H9 (cell line): ENCODE results near the gene NGFR. TPM values are rescaled to one million over a fixed set of nuclear protein-coding genes. Genes with fewer than 3 reads are reported as not detected.

ENCODE experiments used
- DNase-seq: peaks from one replicate; pipeline ENCODE4 v3.0.0-alpha.2; 2017
- H2AFZ ChIP-seq: one replicate; pipeline ENCODE4 v1.6.1; 2013; ENCODE audit warnings: mild to moderate bottlenecking, low read length, control low read depth, moderate library complexity
- H2AK5ac ChIP-seq: 2 replicates; pipeline ENCODE4 v1.6.1; 2013; ENCODE audit warnings: low read length, control low read depth, mixed read lengths; ENCODE audit not compliant: insufficient read length
- H2BK120ac ChIP-seq: one replicate; pipeline ENCODE4 v1.6.1; 2013; ENCODE audit warnings: low read depth, mild to moderate bottlenecking, low read length, control low read depth, inconsistent platforms; ENCODE audit not compliant: poor library complexity, severe bottlenecking
- H2BK12ac ChIP-seq: 2 replicates; pipeline ENCODE4 v1.6.1; 2013; ENCODE audit warnings: low read length, control low read depth, mixed read lengths, low read depth; ENCODE audit not compliant: insufficient read length
- H2BK15ac ChIP-seq: 2 replicates; pipeline ENCODE4 v1.6.1; 2013; ENCODE audit warnings: low read depth, low read length, control low read depth
- H2BK20ac ChIP-seq: one replicate; pipeline ENCODE4 v1.6.1; 2013; ENCODE audit warnings: low read depth, mild to moderate bottlenecking, low read length, control low read depth, inconsistent platforms; ENCODE audit not compliant: poor library complexity, severe bottlenecking
- H2BK5ac ChIP-seq: 2 replicates; pipeline ENCODE4 v1.6.1; 2013; ENCODE audit warnings: low read length, control low read depth, mixed read lengths; ENCODE audit not compliant: insufficient read length
- H3K14ac ChIP-seq: 2 replicates; pipeline ENCODE4 v1.6.1; 2013; ENCODE audit warnings: low read length, control low read depth; ENCODE audit not compliant: insufficient read depth
- H3K18ac ChIP-seq: 2 replicates; pipeline ENCODE4 v1.6.1; 2013; ENCODE audit warnings: low read depth, mild to moderate bottlenecking, mixed read lengths, low read length, control low read depth; ENCODE audit not compliant: insufficient read length
- H3K23ac ChIP-seq: 2 replicates; pipeline ENCODE4 v1.6.1; 2013; ENCODE audit warnings: low read length, control low read depth, mixed read lengths, low read depth; ENCODE audit not compliant: insufficient read length
- H3K23me2 ChIP-seq: 2 replicates; pipeline ENCODE4 v1.6.1; 2013; ENCODE audit warnings: low read depth, mild to moderate bottlenecking, mixed read lengths, low read length, control low read depth; ENCODE audit not compliant: insufficient read length, poor library complexity, severe bottlenecking
- H3K27ac ChIP-seq: 2 replicates; pipeline ENCODE4 v1.5.1; 2013; ENCODE audit warnings: low read length, control low read depth, mixed read lengths, low read depth; ENCODE audit not compliant: insufficient read length
- H3K27me3 ChIP-seq: 2 replicates; pipeline ENCODE4 v1.6.1; 2013; ENCODE audit warnings: low read length, control low read depth, inconsistent platforms; ENCODE audit not compliant: insufficient read depth
- H3K4ac ChIP-seq: 2 replicates; pipeline ENCODE4 v1.6.1; 2013; ENCODE audit warnings: low read depth, mild to moderate bottlenecking, control low read depth, inconsistent platforms, low read length, moderate library complexity
- H3K4me1 ChIP-seq: 2 replicates; pipeline ENCODE4 v1.6.1; 2013; ENCODE audit warnings: low read length, control low read depth, inconsistent platforms; ENCODE audit not compliant: insufficient read depth
- H3K4me2 ChIP-seq: 2 replicates; pipeline ENCODE4 v1.6.1; 2013; ENCODE audit warnings: low read length, control low read depth, mixed read lengths; ENCODE audit not compliant: insufficient read length, insufficient read depth
- H3K56ac ChIP-seq: 2 replicates; pipeline ENCODE4 v1.6.1; 2013; ENCODE audit warnings: low read depth, mild to moderate bottlenecking, mixed read lengths, low read length, control low read depth; ENCODE audit not compliant: insufficient read length
- H3K79me1 ChIP-seq: 2 replicates; pipeline ENCODE4 v1.6.1; 2013; ENCODE audit warnings: low read depth, mild to moderate bottlenecking, moderate library complexity, low read length, control low read depth, inconsistent platforms; ENCODE audit not compliant: insufficient read depth, poor library complexity, severe bottlenecking
- H3K79me2 ChIP-seq: 2 replicates; pipeline ENCODE4 v1.6.1; 2013; ENCODE audit warnings: low read length, control low read depth, inconsistent platforms; ENCODE audit not compliant: insufficient read depth
- H3K9ac ChIP-seq: 2 replicates; pipeline ENCODE4 v1.6.1; 2013; ENCODE audit warnings: low read length, control low read depth, mixed read lengths; ENCODE audit not compliant: insufficient read length; ENCODE audit errors: extremely low read depth
- H3K9me3 ChIP-seq: one replicate; pipeline ENCODE4 v1.6.1; 2013; ENCODE audit warnings: low read depth, low read length, inconsistent platforms; ENCODE audit not compliant: control insufficient read depth
- H3T11ph ChIP-seq: one replicate; pipeline ENCODE4 v1.6.1; 2013; ENCODE audit warnings: mild to moderate bottlenecking, low read length, control low read depth, inconsistent platforms
- H4K20me1 ChIP-seq: one replicate; pipeline ENCODE4 v1.6.1; 2013; ENCODE audit not compliant: control insufficient read depth, insufficient read length, insufficient read depth
- H4K5ac ChIP-seq: 2 replicates; pipeline ENCODE4 v1.6.1; 2013; ENCODE audit warnings: low read depth, mild to moderate bottlenecking, mixed read lengths, low read length, control low read depth; ENCODE audit not compliant: insufficient read length
- H4K8ac ChIP-seq: replicated peaks from 2 replicates; pipeline ENCODE4 v1.6.1; 2013; ENCODE audit warnings: low read length, control low read depth, mixed read lengths, low read depth; ENCODE audit not compliant: insufficient read length
- H4K91ac ChIP-seq: 2 replicates; pipeline ENCODE4 v1.6.1; 2013; ENCODE audit warnings: low read depth, mild to moderate bottlenecking, moderate library complexity, mixed read lengths, low read length, control low read depth; ENCODE audit not compliant: insufficient read length
- H3K27ac Mint-ChIP-seq, 3 experiments: 2 replicates in 2 of 3; 3 replicates in 1 of 3; pipeline ENCODE4 v1.8.0; 2020 to 2021; ENCODE audit warnings: mixed read lengths in 3 of 3, mild to moderate bottlenecking in 1 of 3, moderate library complexity in 1 of 3
- H3K27me3 Mint-ChIP-seq: 2 replicates; pipeline ENCODE4 v1.8.0; 2021; ENCODE audit warnings: low read depth, mild to moderate bottlenecking, moderate library complexity, mixed read lengths
- H3K36me3 Mint-ChIP-seq, 3 experiments: 2 replicates in 2 of 3; 3 replicates in 1 of 3; pipeline ENCODE4 v1.8.0; 2020 to 2021; ENCODE audit warnings: low read depth in 3 of 3, mixed read lengths in 3 of 3; ENCODE audit not compliant: insufficient read depth in 1 of 3
- H3K4me1 Mint-ChIP-seq, 2 experiments: 2 replicates each; pipeline ENCODE4 v1.8.0; 2020; ENCODE audit warnings: mixed read lengths in 2 of 2
- H3K4me3 Mint-ChIP-seq, 2 experiments: 2 replicates in 1 of 2; 3 replicates in 1 of 2; pipeline ENCODE4 v1.8.0; 2020 to 2021; ENCODE audit warnings: mild to moderate bottlenecking in 2 of 2, mixed read lengths in 2 of 2, moderate library complexity in 1 of 2
- H3K9me3 Mint-ChIP-seq, 2 experiments: 2 replicates in 1 of 2; 3 replicates in 1 of 2; pipeline ENCODE4 v1.8.0; 2020; ENCODE audit warnings: mild to moderate bottlenecking in 2 of 2, mixed read lengths in 2 of 2, moderate library complexity in 1 of 2
- WGBS: extraction: QIAGEN DNeasy Blood & Tissue Kit; methylation state at CpG from one replicate; pipeline ENCODE4 v1.1.7; 2013; ENCODE audit warnings: missing lambda C conversion rate, low lambda C conversion rate, mixed read lengths; ENCODE audit not compliant: insufficient read length; ENCODE audit errors: extremely low coverage; 5-methylcytosine and 5-hydroxymethylcytosine counted together
- total RNA-seq: library from RNA; stranded (reverse); gene quantifications from 2 replicates; pipeline ENCODE4 v1.2.1, GENCODE V29; 2021
- TF ChIP-seq, protein P1 (sequence below): fragments of 200-600 bp; sonication (generic); conservative IDR thresholded peaks from 3 replicates; pipeline ENCODE4 v1.8.0; 2021; ENCODE audit warnings: antibody characterized with exemption, mild to moderate bottlenecking

The NGFR gene
- total RNA-seq, 1 experiment from 2014 or later = 9.6 TPM

DNA sequence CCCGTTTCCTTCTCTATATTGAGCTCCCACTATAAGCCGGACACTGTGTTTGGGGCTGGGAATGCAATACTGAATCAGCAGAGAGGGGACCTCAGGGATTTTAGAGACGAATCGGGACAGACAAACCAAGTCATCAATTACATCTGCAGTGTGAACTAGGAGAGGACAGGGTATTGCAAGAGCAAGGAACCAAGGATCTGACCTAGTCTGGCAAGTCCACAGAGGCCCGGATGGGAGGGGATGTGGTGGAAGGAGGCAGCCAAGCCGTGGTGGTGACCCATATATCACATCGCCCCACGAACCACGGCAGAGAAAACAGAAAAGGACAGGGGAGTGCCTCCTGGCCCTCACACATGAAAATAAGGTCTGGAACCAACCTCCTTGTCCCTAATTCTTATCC is 52.5 kb downstream of the NGFR start:
- Histone ChIP-seq H3K79me2 (no peaks in the 10 kb centered on the region), H3K56ac (no peak overlapping the region), H3T11ph (no peak overlapping the region), H3K4ac (no peak overlapping the region), H4K91ac (no peak overlapping the region), H3K79me1 (no peaks in the 10 kb centered on the region), H3K4me2 (no peak overlapping the region), H3K9me3 (no peaks in the 10 kb centered on the region), H2BK120ac (no peak overlapping the region), H2BK20ac (no peak overlapping the region), H2BK5ac (no peak overlapping the region), H4K5ac (no peak overlapping the region), H3K23me2 (no peaks in the 10 kb centered on the region), H3K9ac (no peak overlapping the region), H3K14ac (no peak overlapping the region), H3K23ac (no peak overlapping the region), H2BK12ac (no peak overlapping the region), H2AK5ac (no peak overlapping the region), H4K20me1 (no peaks in the 10 kb centered on the region), H3K27me3 (no peaks in the 10 kb centered on the region), H3K18ac (no peak overlapping the region), H2BK15ac (no peak overlapping the region), H3K27ac (no peak overlapping the region), H2AFZ (no peak overlapping the region), H4K8ac (no peak overlapping the region), H3K4me1 (no peaks in the 10 kb centered on the region)
- no peaks in the 10 kb centered on the region for H3K9me3 Mint-ChIP-seq
- no peak for DNase-seq
- no peak overlapping the region for H3K4me3 Mint-ChIP-seq
- H3K27ac Mint-ChIP-seq = peak overlapping the region in 2 of 3 experiments; percentile 16 to 44; a peak in 2 of 7 replicates
- peaks cover 0 to 5% (median 3%) of the 10 kb centered on the region in 3 experiments; a peak in 3 of 7 replicates for H3K36me3 Mint-ChIP-seq
- TF ChIP-seq, protein P1, sequence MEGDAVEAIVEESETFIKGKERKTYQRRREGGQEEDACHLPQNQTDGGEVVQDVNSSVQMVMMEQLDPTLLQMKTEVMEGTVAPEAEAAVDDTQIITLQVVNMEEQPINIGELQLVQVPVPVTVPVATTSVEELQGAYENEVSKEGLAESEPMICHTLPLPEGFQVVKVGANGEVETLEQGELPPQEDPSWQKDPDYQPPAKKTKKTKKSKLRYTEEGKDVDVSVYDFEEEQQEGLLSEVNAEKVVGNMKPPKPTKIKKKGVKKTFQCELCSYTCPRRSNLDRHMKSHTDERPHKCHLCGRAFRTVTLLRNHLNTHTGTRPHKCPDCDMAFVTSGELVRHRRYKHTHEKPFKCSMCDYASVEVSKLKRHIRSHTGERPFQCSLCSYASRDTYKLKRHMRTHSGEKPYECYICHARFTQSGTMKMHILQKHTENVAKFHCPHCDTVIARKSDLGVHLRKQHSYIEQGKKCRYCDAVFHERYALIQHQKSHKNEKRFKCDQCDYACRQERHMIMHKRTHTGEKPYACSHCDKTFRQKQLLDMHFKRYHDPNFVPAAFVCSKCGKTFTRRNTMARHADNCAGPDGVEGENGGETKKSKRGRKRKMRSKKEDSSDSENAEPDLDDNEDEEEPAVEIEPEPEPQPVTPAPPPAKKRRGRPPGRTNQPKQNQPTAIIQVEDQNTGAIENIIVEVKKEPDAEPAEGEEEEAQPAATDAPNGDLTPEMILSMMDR = no peak
- H3K4me1 Mint-ChIP-seq = peaks cover 45 to 50% of the 10 kb centered on the region in 2 experiments
- no CpG with 5 or more reads among the region's 9 CpGs for WGBS
- peaks cover 9% of the 10 kb centered on the region for H3K27me3 Mint-ChIP-seq
